Forelimb muscle (tissue), 1 donor: ENCODE data around the gene S1PR4. TPM values are rescaled to one million over a fixed set of nuclear protein-coding genes. Genes with fewer than 3 reads are reported as not detected.
"Not testable (repeated sequence)": the region's sequence is repeated elsewhere in the genome, so short reads cannot be mapped to it uniquely, and the experiment has no call there.

Experiments used
- DNase-seq: peaks from one replicate; pipeline ENCODE4 v3.0.0-alpha.2; 2013; ENCODE audit warnings: low read depth
- polyA plus RNA-seq: library from polyadenylated mRNA; unstranded; fragments of 120-200 nt; gene quantifications from one replicate; pipeline ENCODE4 v1.2.1, GENCODE V29; 2013; ENCODE audit not compliant: insufficient read length

S1PR4 gene
- polyA plus RNA-seq, 1 donor, result 0.56 TPM

DNA sequence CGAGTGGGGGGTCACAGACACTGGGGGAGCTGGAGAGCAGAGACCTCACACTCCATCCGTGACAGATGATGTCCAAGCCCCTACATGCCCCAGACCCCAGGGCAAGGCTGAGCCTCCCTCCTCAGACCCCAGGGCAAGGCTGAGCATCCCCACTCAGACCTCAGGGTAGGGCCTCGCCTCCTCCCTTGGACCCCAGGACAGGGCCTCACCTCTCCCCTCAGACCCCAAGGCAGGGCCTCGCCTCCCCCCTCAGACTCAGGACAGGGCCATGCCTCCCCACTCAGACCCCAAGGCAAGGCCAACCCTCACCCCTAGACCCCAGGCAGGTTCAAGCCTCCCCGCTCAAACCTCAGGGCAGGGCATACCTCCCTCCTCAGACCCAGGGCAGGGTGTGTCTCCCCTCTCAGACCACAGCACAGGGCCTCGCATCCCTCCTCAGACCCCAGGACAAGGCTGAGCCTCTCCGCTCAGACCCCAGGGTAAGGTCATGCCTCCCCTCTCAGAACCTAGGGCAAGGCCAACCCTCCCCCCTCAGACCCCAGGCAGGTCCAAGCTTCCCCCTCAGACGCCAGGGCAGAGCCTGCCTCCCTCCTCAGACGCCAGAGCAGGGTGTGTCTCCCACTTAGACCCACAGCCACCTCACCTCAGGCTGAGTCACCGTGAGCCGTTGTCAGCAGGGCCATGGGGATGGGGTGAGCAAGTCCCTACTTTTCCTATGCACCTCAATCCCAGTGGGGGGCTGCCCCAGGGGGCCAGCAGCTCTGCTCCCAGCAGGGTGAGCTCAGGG, 1.7 kb upstream of the S1PR4 start:
- no peak for DNase-seq

DNA sequence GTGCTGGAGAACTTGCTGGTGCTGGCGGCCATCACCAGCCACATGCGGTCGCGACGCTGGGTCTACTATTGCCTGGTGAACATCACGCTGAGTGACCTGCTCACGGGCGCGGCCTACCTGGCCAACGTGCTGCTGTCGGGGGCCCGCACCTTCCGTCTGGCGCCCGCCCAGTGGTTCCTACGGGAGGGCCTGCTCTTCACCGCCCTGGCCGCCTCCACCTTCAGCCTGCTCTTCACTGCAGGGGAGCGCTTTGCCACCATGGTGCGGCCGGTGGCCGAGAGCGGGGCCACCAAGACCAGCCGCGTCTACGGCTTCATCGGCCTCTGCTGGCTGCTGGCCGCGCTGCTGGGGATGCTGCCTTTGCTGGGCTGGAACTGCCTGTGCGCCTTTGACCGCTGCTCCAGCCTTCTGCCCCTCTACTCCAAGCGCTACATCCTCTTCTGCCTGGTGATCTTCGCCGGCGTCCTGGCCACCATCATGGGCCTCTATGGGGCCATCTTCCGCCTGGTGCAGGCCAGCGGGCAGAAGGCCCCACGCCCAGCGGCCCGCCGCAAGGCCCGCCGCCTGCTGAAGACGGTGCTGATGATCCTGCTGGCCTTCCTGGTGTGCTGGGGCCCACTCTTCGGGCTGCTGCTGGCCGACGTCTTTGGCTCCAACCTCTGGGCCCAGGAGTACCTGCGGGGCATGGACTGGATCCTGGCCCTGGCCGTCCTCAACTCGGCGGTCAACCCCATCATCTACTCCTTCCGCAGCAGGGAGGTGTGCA, 587 bp downstream of the S1PR4 start:
- DNase-seq, result no peak

DNA sequence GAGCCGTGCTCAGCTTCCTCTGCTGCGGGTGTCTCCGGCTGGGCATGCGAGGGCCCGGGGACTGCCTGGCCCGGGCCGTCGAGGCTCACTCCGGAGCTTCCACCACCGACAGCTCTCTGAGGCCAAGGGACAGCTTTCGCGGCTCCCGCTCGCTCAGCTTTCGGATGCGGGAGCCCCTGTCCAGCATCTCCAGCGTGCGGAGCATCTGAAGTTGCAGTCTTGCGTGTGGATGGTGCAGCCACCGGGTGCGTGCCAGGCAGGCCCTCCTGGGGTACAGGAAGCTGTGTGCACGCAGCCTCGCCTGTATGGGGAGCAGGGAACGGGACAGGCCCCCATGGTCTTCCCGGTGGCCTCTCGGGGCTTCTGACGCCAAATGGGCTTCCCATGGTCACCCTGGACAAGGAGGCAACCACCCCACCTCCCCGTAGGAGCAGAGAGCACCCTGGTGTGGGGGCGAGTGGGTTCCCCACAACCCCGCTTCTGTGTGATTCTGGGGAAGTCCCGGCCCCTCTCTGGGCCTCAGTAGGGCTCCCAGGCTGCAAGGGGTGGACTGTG, 1.2 kb downstream of the S1PR4 start:
- no peak for DNase-seq

DNA sequence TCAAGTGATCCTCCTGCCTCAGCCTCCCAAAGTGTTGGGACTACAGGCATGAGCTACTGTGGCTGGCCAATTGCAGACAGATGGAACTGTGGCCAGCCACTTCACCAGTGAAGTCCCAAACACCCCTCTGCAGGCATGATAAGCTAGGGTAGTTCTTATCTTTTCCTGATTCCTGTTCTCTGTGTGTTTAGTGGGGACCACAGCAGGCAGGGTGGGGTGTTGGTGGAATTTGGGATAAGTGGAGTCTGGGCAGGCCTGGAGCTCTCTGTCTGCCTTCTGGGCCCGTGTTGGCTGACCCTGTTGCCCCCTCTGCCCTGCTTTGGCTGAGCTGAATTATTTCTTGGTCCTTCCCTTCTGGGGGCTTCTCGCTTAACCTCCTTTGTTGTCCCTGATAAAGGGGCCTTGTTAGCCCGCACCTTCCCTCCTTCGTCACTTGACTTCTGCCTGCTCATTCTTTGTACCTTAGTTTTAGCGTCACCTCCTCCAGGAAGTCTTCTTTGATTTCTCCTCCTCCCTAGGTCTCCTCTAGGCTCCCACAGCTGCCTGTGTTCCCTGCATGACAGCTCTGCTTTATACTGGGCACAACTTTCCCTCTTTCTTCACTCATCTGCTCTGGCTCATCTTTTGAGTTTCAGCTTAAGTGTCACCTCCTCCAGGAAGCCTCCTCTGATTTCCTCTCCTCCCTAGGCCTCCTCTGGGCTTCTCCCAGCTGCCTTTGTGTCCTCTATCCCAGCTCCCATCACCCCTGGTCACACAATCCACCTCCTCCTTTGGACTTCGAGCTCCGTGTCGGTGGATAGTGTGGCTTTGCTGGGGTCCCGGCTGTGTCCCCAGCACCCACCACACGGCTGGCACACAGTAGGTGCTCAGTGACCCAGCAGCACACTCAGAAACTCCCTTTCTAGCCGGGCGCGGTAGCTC, 5.4 kb downstream of the S1PR4 start:
- DNase-seq, result no peak

DNA sequence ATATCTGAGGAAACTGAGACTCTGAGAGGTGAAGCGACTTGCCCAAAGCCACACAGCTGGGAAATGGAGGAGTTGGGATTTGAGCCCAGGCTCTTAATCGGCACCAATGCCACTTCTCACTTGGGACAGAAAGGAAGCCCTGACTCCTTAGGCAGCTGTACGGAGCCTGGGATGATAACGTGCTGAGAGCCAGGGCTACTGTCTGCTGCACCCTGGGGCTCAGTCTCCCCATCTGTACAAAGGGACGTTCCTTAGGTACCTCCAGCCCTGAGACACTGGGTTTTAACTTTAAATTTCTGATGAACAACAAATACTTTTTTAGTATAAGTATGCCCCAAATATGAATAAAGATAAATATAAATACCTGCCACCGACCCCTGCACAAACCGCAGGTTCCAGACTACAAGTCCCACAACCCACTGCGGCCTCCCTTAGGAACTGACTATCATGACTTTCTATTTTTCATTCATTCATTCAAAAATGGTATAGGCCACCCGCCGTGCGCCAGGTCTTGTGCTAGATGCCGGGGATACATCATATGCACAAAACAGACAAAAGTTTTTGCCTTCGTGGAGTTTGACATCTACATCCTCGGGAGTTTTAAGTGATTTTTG, 6.4 kb downstream of the S1PR4 start:
- DNase-seq, result no peak

DNA sequence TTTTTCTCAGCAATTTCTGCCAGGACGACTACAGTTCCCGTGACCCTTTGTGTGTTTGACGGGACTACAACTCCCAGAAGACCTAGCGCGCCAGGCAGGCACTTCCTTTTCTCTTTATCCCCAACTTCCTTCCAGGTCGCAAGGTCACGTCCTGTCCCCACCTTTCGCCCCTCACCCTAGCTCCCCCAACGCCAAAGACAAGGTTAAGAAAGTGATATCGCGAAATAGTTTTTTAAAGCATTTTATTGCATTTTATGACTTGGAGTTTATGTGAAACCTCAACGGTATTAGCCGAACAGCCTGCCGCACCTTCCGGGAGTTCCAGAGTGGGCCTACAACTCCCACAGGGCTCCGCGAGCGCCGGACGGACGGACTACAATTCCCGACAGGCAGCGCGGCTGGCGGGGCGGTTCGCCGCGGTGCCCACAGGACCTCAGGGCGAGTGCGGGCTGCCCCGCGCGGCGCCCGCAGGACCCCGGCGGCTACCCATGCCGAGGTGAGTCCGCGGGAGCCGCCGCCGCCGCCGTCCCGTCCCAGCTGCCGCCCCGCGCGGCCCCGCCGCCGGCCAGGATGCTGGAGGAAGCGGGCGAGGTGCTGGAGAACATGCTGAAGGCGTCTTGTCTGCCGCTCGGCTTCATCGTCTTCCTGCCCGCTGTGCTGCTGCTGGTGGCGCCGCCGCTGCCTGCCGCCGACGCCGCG, 7.0 kb downstream of the S1PR4 start, which contains the start of gene NCLN:
Gene NCLN (plus strand): TSS at position 470 of the 699 bp plus-strand sequence. CDS start 101 bp downstream, at position 571.
- DNase-seq, result peak; percentile 96

DNA sequence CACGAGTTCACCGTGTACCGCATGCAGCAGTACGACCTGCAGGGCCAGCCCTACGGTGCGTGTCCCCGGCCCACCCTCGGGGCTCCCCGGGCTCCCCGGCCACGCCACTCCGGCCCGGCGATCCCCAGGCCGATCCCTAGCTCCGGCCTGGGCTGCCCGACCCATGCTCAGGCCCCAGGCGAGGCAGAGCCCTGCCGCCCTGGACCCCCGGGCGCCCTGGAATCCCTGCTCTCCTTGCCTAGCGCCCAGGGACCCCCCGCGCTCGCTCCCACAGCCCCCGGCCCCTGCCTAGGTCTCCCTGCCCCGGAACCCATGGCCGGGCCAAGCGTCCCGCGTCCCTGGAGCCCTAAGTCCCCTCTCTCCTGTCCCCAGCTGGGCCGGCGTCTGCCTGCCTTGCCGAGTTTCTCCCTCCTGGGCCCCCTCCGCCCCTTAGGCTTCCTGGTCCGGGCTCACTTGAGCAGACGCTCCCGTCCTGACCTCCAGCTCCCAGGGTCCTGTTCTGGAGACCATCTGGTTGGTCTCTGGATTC, 7.7 kb downstream of the S1PR4 start:
- no peak for DNase-seq

DNA sequence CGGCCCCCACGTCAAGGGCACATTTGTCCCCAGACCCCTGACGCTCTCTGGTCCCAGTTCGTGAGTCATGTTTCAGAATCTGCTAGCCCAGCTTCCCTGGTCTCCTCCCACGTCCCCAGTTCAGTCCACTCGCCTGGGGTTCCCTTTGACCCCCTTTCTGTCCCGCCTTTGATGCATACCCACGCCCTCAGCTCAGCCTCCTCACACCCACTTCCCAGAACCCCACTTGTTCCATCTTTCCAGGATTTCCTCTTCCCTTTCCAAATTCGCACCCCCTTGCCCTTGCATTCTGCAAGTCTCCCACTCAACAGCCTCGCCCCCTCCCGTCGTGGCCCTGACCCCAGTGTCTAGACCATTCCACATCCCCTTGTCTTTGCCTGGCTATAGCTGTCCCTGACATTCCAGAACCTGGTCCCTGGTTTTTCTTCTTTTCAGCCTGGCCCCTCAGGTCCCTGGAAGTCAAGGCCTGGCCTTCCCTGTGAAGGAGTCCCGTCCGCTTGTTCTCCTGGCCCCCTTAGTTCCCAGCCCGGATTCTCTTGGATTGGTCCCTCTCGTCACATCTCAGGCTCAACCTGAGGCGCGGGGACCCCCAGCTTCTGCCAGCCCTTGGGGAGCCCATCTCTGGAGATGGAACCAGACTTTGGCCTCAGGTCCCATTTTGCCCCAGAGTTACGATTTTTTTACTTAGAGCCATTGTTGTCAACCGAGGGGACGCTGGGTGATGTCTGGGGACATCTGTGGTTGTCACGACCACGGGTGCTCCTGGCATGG, 8.5 kb downstream of the S1PR4 start:
- no peak for DNase-seq

DNA sequence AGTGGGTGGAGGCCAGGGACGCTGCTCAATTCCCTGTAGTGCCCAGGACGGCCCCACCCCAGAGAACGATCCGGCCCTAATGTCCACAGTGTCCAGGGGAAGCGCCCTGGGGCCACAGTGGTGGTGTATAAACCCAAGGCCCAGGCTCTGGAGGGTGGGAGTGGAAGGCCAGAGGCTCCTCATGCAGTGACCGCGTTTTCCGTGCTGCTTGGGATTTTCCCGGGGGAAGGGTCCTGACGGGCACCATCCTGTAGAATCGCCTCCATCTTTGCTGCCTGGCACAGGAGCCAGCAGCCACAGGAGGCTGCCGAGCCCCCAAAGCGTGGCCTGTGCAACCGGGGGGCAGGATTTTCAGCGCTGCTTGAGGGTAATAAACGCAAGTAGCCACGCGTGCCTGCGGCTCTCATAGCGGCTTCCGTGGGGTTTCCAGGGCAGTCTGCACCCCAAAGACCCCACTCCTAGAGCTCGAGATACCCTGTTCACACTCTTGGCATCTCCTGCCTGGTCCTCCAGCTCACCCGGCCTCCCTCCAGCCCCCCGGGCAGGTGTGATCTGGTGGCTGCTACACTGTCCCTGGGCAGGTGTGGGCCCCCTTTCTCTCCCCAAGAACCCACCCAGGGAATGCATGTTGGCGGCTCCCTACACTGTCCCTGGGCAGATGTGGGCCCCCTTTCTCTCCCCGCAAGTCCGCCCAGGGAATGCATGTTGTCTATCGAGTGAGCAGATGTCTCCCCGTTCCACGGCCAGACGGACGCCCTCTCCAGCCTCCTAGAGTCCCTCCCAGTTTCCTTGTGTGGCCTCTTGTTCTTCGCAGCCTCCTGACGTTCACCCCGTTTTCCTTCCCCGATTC, 9.3 kb downstream of the S1PR4 start:
- no peak for DNase-seq

DNA sequence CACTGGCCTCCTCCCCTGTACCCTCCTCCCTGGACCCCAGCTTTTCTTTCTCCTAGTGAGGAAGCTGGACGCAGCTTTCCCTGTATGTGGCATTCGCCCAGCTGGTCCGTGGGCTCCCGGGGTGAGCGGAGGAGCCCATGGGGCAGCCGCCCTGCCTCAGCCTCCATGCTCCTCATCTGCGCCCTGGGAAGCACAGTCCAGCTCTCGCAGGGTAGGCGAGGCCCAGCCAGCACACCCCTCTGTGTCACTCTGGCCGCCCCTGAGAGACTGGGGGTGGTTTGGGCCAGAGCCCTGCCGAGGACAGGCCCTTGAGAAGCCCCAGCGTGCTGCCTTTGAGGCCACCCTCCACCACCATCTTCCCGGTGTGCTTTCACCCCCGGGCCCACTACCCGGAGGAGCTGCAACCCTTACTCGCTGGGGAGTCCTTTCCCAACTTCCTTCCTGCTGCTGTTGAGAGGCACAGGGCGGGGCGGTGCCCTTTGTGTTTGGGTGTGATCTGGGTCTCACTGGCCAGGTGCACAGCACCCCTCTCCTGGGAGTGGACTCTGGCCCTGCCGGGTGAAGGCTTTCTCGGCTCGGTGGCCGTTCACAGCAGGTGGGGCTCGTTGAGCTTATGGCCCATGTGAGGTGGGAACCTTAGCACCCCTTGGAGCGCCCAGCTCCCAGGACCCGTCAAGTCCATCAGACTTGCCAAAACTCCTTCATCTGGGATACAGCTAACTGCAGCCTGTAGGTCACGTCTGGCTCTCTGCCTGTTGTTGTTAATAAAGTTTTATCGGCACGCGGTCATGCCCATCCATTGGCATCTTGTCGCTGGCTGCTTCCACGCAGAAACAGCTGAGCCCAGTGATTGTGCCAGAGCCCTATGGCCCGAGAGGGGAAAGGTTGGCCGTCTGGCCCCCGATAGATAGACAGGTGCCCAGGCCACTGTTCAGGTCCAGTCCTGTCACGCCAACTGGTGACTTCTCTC, 10.3 kb downstream of the S1PR4 start:
- DNase-seq, result no peak

DNA sequence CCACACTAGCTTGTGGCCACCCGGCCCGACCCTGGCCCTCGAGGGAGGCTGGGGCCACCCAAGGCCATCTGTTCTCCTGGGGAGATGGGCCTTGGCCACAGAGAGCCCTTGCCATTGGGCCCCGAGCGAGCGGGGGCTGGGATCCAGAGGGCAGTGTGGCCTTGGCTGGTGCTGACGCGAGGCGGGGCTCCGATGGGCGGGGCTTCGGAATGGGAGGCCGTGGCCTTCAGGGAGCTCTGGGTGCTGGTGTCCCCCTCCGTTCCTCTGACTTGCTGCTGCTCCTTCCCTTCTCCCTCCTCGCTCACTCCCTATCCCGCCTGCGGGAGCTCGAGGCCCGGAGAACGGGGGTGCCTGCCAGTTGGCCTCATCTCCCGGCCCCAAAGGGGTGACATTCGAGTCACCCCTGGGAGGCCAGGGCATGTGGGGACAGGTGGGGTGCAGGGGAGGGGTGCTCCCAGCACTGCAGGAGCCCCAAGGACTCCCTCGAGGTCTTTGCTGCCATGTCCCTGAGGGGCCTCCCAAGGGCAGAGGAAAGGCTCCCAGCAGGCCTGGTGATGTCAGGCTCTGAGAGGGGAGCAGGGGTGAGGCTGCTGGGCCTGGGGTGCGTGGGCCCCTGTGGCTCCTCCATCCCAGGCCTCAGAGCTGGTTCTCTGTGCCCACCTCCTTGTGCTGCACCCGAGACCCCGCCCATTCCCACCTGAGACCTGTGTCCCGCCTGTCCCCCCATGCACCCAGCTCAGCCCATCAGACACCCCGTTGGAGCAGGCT, 11.3 kb downstream of the S1PR4 start:
- no peak for DNase-seq

DNA sequence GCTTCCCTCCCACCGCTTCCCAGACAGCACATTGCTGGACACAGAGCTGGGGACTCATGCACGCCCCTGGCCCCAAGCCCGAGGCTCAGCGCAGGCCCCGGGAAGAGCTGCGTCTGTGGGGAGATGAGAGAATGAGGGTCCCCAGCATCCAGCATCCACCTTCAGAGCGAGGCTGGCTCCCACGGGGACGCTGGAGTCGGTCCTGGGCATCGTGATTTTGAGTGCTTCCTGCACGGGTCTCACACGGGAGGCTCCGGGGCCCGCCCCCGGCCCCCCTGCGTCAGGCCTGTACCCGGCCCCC, 11.9 kb downstream of the S1PR4 start:
- no peak for DNase-seq

DNA sequence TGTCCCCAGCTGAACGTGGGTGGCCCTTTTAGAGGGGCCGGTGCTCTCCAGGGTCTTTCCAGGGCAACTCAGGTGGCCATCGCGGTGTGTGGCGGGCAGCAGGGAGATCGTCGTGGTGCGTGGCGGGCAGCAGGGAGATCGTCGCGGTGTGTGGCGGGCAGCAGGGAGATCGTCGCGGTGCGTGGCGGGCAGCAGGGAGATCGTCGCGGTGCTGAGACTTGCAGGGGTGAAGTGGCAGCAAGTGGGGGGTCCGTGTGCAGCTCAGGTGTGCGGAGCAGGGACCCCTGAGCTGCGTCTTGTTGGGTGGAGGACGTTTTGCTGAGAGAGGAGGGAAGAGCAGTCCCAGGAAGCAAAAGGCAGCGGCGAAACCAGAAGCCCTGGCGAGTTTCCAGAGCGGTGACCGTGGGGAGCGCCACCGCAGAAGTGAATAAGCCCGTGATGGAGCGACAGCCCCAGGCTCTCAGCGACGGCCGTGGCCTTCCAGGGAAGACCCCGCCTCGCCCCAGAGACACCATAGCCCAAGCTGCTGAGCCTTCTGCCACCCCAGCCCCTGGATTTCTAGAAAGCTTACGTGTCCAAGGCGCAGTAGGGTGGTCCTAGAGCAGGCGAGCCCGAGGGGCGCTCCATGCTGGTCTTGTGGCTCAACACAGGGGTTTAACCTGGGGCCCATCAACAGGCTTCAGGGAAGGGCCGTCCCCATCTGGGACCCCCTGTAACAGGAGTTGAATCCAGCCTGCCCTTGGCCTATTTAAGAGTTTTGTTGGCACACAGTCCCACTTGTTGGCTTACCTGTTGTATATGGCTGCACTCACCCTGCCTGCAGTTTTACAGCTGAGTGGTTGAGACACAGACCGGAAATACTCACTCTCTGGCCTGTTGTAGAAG, 12.6 kb downstream of the S1PR4 start:
- DNase-seq, result no peak

DNA sequence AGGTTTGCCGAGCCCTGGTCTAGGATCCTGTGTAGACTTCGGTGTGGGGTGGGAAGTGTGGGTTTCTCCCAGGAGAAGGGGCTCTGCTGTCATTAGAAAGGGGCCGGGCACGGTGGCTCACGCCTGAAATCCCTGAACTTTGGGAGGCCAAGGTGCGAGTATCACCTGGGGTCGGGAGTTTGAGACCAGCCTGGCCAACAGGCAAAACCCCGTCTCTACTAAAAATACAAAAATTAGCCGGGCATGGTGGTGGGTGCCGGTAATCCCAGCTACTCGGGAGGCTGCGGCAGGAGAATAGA, 13.2 kb downstream of the S1PR4 start:
- DNase-seq, result not testable (repeated sequence)

DNA sequence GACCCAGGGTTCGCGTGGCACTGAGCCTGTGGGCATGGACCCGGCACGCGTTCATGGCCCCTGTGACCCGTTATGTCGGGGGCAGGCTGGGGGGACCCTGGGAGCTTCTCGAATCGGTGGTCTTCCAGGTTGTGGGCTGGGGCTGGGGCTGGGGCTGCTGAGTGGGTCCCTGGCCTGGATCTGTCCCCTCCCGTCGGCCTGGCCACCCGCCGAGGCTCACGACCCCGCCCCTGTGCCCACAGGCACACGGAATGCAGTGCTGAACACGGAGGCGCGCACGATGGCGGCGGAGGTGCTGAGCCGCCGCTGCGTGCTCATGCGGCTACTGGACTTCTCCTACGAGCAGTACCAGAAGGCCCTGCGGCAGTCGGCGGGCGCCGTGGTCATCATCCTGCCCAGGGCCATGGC, 13.7 kb downstream of the S1PR4 start:
- DNase-seq, result no peak

DNA sequence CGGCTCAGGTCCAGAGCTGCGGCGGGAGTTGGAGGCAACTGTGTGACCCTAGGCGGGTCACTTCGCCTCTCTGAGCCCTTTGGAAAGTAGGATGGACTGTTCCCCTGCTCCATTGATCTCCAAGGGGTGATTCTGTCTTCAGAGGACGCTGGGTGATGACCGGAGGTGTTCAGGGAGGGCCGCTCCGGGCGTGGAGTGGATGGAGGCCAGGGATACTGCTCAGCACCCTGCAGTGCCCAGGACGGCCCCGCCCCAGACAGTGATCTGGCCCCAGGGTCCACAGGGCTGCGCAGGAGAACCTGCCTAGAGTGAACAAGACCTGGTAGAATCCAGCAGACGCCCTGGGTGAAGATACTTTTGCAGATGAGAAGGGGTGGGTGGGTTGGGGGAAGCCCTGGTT, 14.1 kb downstream of the S1PR4 start:
- DNase-seq, result no peak
